NCI-H1436 treated with DMSO at 0.1 percent for 48 hours (cell line): ENCODE measurements around the gene NEDD4.
"Not testable (repeated sequence)": the region's sequence is repeated elsewhere in the genome, so short reads cannot be mapped to it uniquely, and the experiment has no call there.

Source experiments
- DNase-seq: peaks from one replicate; lab custom pipeline; 2025; lab: John Stamatoyannopoulos, UW

The NEDD4 gene

DNA sequence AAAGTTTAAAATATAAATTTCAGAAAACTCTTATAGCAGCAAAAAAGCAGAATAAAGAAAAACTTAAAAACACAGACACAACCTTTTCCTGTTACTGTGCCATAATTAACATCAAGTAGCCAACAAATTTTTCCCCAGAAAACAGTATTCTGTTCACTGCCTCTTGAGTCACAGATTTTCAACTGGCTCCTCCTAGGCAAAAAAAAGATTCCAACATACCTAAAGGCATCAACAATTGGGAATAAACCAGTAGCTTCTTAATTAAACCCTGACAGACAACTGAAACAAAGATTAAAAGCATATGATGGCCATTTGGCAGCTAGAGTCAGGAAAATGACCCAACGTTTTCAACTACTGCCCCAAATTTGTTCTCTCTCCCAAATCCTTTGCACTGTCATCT, 10.9 kb upstream of the NEDD4 start:
- not testable (repeated sequence) for DNase-seq

DNA sequence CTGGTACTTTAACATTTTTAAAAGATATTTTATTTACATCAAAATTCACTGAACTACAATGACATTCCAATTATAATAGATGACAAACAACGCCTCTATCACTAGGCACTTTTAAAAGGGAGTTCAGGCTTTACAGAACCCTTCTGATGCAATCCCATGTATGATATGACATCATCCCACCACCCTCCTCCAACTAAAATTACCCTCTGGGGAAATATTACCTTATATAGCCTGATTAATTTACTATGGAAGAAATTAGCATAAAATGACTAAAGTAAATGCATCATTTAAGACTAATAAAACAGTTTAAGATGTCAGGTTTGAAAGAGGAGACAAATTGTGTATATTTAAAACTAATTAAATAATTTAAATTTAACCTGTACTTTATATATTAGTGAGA, 10.4 kb upstream of the NEDD4 start:
- DNase-seq: not testable (repeated sequence)

DNA sequence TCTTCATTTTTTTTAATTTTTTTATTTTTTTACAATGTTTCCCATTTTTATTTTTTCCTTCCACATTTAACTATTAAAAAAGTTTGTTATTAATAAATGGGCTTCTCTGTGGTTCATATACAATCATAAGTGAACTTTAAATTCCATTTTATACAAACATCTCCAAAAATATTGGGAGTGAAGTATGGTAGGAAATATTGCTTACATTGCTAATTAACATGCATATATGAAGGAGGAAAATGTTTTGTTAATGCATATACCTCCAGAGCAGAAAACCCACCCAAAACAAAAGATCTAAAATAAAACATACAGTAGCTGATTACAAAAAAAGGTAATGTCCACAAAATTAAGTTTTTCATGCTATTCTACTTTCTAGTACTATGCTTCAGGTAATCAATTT, 9.9 kb upstream of the NEDD4 start:
- not testable (repeated sequence) for DNase-seq

DNA sequence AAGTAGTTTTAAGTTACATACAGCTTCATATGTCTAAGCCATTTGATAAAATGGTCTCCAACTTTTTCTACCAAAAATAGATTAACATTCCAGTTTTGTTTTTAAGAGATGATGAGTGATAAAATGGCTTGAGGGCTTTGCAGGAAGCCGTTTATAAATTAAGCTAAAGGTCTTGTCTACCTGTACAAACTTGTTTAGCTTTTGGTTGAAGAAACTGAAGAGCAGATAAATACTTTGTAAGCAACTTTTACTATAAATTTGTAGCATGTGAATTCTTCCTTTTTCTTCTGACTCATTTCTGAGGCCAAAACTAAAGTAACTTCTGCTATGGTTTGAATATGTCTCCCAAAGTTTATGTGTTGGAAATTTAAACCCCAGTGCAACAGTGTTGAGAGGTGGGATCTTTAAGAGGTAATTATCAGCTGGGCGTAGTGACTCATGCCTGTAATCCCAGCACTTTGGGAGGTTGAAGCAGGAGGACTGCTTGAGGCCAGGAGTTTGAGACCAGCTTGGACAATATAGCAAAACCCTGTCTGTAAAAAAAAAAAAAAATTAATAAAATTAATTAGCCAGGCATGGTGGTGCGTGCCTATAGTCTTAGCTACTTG, 8.2 kb upstream of the NEDD4 start:
- no peak for DNase-seq

DNA sequence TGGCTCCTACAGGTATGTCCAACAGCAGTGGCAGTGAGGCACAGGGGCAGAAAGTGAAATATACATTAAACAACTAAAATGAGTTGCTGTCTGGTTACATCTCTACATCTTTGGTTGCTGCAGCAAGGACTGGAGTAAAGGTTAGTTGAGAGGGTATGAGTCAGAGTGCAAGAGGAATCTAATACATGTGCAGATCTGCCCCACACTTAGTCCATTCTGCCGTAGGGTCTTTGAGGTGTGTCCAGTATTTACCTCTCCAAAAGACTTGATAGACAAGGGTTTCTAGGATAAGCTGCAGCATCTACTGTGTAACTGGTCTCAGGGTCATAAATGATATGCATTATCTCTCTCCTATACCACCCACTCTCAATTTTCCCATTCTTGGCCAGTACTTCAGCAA, 6.2 kb upstream of the NEDD4 start:
- DNase-seq: no peak

DNA sequence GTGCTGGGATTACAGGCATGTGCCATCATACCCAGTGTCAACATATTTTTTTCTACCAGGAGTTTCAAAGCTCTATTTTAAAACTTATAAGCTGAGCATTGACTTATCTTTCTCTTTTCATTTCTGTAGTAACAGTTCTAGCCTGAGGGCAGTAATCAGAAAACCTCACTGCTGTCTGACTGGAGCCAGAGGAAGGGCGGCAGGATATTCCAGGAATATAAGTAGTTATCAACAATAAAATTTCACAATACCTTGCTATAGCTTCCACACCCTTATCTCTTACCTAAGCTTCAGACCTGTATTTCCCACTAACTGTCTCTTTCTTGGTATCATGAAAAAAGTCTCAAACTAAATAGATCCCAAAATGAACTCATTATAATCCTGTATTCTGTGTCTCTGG, 5.1 kb upstream of the NEDD4 start:
- DNase-seq: no peak

DNA sequence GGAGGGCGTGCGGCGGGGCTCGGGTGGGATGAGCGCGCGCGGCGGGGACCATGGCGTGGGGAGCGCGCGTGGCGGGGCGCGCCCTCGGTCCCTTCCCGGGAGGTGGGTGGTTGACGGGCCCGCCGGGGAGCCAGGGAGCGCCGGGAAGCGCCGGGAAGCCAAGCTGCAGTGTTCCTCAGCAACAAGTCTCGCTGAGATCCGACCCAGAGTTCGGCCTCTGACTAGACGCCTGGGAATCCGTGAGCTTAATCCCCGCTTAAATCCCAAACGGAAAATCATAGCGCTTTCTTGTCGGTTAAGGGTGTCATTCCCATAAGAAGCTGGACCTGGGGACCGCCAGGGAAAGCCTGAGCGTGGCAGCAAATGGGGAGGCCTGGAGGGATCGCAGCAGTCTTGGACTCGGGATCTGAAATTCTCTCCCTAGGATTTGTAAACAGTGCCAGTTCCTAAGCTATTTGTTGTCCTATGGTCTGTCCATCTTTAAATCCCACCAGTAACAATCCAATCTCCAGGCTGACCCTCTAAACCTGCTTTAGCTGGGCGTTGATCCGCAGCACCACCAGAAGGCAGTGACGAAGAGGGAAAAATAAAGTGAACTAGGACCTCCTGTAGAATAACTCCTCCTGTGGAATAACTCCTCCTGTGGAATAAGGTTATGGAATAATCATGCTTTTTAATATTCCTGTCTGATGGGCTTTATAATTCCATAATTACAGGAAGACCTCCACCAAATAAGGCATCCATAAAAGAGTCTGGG, 570 bp upstream of the NEDD4 start:
- no peak for DNase-seq

DNA sequence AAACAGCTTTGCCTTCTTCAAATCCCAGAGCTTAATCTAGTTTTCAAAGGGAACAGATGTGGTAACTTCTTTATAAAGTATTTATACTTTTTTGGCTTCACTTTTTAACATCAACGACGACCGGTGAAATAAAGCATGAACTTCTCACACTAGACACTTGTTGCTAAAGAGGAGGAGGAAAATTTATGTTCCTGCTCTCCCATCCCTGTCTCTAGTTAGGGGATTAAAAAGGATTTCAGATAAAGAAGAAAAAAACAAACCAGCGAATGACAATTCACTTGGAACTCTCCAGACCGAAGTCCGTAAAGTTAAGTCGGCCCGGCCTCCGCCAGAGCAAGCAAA, 672 bp downstream of the NEDD4 start:
- DNase-seq: no peak

DNA sequence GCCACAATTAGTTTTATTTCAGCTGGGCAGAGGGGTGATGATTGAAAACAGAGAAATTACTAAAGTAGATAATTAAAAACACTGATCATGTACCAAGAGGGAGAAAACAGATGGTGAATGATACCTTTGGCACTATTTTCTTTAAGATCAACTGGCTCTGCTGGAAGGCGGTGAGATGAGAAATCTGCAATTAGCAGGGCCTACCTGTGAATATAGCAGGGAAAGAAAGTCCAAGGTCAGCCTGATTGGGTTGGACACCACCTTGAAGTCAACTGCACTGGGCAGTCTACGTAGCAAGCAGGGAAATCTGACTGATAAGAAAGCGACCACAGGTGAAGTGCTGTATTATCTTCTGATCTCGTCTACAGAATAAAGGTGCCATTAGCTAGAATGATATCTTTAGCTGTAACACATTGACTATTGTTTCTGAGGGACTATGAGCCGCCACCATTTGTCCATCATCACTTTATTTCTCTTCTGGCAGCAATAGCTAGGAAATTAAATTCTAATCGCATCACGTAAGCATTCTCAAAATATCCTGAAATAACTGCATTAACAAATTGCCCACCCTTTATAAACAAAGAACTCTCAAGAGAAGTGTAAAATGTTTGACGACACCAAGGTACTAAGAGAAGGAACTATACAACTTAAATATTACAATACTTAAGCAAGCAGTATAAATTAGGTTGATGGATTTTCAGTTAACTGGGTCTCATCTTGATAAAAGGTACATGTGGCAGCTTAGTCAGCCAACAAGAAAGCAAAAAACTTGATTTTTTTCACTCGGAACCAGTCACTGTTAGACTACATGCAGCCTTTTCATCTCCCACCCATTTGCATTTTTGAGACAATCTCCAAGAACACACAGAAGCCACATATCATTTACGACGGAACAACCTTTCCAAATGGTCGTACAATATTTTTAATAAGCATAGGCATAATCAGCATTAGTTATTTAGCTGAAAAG, 1.3 kb downstream of the NEDD4 start:
- no peak for DNase-seq

DNA sequence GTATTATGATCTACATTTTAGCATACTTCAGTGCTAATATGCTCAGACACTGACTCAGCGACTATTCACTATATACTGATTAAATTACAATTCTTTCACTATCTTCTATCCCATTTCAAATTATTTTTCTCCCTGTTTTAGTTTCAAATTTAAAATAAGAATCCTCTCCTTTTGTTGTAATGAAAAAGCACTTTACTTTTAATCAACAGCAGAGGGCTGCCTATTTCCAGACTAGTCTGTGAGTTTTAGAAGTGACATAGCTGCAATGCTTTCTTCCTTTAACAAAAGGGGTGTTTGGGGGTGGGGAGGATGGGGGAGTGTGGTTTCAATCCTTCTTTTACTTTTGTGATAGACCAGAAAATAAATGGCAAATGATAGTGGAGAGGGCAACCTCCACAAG, 2.4 kb downstream of the NEDD4 start:
- DNase-seq: no peak

DNA sequence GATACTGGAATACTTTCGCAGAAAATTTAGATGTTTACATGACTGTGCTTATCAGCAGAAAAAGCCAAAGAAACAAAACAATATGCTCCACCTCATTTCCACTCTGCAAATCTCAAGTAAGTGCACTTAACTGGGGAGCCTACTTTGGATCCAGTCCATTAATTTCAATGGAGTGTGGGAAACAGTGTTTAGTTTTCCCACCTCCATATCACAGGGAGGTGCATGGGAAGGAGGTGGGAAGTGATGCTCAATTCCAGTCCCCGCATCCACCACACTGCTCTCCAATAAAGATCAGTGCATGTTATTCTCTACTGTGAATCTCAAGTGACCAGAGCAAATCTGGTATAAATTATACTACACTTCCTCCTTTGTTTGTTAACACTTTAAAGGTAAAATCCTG, 2.9 kb downstream of the NEDD4 start:
- no peak for DNase-seq

DNA sequence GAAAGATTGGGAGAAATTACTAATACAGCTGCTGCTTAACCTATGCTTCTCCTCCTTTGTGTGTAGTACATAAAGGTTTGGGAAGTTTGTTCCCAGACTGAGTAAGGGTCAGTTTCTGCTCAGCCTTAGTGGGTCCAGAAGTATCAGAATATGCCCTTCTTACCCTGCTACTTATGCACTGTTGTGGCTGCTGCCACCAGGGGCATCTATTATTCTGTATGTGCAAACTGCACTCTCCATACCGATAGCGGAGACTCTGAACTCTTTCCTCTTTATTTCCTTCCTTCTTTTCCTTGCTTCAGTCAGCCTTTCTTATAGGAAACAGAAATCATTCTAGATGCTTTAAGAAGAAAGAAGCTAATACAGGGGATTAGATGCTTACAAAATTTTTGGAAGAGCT, 4.0 kb downstream of the NEDD4 start:
- DNase-seq: no peak

DNA sequence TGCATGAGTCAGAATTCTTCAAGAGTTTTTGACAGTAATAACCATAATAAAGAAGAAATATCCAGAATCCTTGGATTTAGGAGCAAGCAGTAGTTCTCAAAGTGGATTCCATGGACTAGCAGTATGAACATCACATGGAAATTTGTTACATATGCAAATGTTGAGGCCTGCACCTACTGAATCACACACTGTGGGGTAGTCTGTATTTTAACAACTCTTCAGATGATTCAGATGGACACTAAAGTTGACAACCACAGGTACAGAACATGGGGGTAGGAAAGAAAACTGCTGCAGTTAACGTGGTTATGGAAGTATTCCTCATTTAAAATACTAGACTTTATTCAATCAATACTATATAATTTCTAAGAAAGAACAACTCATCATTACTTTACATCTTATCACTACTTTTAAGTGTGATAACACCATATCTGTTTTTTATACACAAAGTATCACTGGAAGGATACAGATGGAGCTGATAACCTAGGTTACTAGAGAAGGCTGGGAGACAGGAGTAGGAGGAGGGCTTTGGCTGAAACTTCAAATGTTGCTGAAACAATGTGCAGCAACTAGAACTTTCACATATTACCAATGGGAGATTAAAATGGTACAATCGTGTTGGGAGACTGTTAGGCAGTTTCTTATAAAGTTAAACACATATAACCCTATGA, 11.7 kb downstream of the NEDD4 start:
- DNase-seq: no peak

DNA sequence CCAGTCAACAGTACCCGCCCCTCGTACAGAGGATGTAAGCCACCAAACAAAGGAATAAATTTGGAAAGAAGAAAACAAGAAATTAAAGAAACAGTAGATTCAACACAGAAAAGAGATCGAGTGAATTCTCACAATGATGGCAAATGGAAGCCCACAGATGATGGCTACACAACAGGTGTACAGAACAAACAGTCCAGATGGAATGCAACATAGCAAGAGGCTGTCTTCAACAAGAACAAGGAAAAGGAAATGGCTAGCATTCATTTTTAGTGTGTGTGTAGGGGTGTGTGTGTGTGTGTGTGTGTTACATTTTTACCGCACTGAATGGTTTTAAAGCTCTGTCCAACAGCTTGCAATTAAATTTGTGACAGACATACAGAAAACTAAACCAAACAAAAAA, 12.9 kb downstream of the NEDD4 start:
- no peak for DNase-seq

DNA sequence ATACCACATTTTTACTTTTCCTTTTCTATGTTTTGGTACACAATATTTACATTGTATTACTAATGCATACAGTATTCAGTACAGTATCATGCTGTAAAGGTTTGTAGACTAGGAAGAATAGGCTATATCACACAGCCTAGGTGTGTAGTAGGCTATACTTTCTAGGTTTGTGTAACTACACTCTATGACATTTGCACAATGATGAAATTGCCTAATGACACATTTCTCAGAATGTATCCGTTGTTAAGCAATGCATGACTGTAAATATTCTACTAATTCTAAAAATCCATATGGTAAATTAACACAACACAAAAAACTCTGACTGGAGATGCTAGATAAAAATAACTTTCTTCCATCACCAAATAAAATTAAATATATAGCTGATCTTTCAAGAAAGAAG, 16.2 kb downstream of the NEDD4 start:
- no peak for DNase-seq

DNA sequence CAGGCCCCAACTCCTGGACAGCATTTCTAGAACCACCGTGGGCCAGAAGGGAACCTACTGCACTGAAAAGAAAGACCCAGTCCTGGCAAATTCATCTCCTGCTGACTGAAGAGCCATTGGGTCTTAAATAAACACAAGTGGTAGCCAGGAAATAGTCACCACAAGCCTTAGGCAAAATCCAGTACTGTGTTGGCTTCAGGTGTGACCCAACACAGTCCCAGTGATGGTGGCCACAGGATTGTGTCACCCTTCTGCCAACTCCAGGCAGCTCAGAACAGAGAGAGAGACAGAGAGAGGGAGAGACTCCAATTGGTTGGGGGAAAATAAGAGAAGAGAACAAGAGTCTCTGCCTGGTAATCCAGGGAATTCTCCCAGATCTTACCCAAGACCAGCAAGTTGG, 23.1 kb downstream of the NEDD4 start:
- DNase-seq: no peak

DNA sequence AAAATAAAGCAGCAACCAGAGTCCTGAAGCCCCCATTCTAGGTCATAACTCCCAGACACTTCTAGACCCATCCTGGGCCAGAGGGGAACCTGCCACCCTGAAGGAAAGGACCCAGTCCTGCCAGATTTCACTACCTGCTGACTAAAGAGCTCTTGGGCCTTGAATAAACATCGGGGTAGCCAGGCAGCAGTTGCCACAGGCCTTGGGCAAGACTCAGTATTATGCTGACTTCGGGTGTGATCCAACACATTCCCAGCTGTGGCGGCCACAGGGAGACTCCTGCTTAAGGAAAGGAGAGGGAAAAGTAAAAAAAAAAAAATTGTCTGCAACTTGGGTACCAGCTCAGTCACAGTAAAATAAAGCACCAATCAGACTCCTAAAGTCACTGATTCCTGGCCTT, 23.8 kb downstream of the NEDD4 start:
- DNase-seq: no peak

DNA sequence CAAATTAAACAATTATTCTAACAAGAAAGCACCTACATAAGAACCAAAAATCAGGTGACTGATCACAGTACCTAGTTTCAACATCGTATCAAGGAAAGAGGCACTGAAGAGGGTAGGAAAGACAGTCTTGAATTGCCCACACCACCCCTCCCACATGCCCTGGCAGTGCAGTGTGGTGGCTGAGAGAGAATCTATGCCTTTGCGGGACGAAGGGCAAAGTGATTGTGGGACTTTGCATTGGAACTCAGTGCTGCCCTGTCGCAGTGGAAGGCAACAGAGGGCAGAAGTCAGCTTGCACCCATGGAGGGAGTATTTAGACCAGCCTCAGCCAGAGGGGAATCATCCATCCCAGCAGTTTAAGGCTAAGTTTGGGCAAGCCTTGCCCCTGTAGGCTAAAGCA, 24.5 kb downstream of the NEDD4 start:
- DNase-seq: no peak

DNA sequence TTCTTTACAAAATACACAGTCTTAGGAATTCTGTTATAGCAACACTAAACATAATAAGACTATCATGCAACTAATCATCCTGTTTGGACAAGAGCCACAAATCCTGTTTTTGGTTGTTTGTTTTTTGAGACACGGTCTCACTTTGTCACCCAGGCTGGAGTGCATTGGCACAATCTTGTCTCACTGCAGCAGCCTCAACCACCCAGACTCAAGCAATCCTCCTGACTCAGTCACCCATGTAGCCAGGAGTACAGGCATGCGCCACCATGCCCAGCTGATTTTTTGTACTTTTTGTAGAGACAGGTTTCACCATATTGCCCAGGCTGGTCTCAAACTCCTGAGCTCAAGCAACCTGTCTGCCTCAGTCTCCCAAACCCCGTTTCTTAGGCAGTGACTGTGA, 28.3 kb downstream of the NEDD4 start:
- no peak for DNase-seq

DNA sequence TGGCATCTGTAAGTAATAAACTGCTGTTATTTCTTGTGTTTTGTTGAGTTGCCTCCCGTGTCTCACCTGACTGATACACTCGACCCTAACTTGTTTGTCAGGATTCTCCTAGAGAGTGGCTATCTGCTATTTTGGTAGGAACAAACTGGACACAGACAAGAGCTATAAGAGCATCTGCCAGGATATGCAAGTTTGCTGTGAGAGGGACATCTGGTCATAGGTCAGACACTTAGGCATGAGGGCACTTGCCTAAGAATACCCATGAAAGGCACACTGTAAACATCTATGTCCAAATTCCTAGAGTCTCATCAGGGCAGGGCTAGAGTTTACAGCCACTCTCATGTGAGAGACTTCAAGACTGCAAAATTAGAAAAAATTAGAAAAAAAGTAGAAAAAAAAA, 32.5 kb downstream of the NEDD4 start:
- no peak for DNase-seq

DNA sequence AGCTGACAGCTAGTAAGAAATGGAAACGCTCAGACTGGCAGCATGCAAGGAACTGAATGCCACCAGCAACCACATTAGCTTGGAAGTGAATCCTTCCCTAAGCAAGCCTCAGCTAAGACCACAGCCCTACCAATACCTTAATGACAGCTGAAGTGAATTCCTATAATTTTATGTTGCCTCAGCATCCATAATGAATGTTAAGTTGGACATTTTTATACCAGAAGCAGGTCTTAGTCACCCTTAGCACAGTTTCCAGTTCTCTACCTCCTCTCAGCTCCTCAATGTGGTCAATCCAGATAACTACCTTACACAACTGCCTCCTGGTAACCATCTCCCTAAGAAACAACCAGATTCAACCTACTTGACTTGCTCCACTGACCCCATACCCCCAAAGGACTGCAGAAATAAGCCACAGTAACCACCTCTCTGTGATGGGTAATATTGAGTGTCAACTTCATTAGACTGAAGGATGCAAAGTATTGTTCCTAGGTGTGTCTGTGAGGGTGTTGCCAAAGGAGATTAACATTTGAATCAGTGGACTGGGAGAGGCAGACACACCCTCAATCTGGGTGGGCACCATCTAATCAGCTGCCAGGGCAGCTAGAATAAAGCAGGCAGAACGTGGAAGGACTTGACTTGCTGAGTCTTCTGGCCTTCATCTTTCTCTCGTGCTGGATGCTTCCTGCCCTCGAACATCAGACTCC, 33.5 kb downstream of the NEDD4 start:
- no peak for DNase-seq

DNA sequence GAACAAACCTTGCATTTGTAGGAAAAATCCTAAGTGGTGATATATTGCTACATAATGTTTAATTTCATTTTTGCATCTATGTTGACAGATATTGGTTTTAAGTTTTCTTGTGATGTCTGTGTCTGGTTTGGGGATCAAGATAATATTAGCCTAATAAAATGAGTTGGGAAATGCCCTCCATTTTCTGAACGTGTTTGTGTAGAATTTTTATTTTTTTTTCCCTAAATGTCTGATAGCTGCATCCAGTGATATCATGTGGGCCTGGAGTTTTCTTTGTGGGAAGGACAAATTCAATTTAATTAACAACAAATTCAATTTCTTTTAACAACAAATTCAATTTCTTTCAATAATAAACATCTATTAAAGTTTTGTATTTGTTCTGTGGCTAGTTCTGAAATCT, 35.1 kb downstream of the NEDD4 start:
- no peak for DNase-seq
